Activated CD8-positive, alpha-beta memory T cell treated with anti-CD3 and anti-CD28 coated beads, Interleukin-2, amount 50 U/mL, for 4 hours (primary cell): ENCODE data around the gene PRKD3.
A peak's percentile ranks its signal among the peaks of the same experiment; 100 is the strongest.

Experiments used
- DNase-seq: peaks from one replicate; pipeline ENCODE4 v3.0.0-alpha.2; 2020

The PRKD3 gene

DNA sequence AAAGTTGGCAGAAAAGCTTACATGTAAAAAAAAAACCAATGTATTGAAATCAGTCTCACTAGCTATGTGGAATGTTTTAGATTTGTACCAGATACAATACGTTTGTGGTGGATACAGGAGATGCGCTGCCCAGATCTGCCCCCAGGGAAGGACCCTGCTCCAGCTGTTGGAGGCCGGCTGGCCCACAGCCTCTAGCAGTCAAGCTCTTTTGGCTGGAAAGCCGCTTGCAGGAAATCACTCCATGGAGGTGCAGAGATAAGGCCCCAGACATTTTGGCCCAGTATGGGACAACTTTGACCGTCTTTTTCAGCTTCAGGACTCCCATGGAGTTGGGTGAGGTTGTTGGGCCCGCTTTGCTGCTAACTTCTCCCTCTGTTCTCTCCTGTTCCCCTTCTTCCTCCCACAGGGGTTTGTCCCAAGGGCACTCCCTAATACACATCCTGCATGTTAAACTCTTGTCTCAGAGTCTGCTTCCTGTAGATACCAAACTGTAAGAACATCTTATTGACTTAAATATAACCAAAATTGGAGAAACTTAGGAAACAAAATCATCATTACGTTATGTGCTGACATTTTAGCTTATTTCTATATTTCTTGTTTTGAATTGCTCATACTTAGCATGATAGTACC lies 18.1 kb upstream of the PRKD3 start:
- DNase-seq: no peak

DNA sequence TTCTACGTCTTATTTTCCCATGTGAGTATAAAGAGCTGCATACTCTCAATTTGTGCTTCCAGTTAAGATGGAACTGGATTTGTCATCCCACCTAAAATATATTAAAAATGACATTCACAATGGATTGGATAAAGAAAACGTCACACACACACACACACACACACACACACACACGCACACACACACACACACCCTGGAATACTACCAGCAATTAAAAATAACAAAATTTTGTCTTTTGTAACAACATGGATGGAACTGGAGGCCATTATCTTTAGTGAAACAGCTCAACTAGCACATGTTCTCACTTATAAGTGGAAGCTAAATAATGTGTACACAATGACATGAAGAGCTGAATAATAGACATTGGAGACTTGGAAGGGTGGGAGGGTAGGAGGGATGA lies 16.0 kb upstream of the PRKD3 start:
- DNase-seq: no peak

GRCh38 chr2:37338933-37339332 lies 14.3 kb upstream of the PRKD3 start:
- no peak for DNase-seq

- DNase-seq: no peak
Observed at GRCh38 chr2:37337620-37338280, 13.1 kb upstream of the PRKD3 start.

GRCh38 chr2:37335604-37336003 lies 11.0 kb upstream of the PRKD3 start:
- DNase-seq: no peak

DNA sequence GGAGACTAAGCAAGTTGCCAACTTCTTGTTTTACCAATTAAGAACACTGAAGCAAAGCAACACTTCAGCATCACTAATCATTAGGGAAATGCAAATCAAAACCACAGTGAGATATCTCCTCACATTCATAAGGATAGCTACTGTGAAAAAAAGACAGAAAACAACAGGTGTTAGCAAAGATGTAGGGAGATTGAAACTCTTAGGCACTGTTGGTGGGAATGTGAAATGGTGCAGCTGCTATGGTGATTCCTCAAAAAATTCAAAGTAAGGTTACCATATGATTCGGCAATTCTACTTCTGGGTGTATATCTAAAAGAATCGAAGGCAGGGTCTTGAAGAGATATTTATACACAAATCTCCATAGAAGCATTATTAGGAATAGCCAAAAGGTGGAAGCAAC lies 8.6 kb upstream of the PRKD3 start:
- DNase-seq: no peak

DNA sequence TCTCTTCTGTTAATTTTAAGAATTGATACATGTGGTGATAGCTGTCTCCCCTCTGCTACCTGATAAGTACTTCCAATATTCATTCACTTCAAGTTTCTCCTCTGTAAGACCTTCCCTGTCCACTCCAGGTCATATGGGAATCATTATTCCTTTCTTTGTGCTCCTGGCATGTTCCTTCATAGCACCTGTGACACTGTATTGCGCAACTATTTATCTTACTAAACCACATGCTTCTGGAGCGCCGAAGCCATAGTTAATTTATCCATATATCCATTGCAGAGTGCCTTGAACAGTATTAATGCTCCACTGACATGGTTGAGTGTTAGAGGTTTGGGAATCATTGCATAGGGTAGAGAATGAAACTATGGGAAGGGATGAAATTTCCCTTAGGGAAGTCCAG lies 7.9 kb upstream of the PRKD3 start:
- no peak for DNase-seq

DNA sequence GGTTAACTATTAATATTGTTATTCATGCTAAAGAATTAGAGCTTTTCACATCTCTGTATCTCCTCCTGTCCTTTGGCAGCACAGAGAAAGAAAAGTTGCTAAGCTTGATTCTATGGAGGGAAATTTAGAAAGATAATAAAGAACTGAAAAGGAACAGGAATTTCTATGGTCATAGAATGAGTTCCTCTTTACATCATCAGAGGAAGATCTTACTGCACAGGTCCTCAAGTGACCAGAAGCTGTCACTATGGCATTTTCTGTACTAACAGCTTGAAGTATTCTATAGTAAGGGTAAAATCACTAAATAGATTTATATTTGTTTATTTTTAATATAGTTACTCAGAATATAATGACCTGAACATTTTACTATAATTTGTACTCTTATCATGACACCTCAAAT lies 6.0 kb upstream of the PRKD3 start:
- no peak for DNase-seq

GRCh38 chr2:37326866-37327634 lies 2.4 kb upstream of the PRKD3 start:
- DNase-seq: no peak

GRCh38 chr2:37326285-37326684 lies 1.7 kb upstream of the PRKD3 start:
- DNase-seq: no peak

GRCh38 chr2:37325625-37326071 lies 1.0 kb upstream of the PRKD3 start:
- DNase-seq: no peak

- DNase-seq: peak; percentile 72
Observed at GRCh38 chr2:37324536-37324785, 172 bp downstream of the PRKD3 start.

DNA sequence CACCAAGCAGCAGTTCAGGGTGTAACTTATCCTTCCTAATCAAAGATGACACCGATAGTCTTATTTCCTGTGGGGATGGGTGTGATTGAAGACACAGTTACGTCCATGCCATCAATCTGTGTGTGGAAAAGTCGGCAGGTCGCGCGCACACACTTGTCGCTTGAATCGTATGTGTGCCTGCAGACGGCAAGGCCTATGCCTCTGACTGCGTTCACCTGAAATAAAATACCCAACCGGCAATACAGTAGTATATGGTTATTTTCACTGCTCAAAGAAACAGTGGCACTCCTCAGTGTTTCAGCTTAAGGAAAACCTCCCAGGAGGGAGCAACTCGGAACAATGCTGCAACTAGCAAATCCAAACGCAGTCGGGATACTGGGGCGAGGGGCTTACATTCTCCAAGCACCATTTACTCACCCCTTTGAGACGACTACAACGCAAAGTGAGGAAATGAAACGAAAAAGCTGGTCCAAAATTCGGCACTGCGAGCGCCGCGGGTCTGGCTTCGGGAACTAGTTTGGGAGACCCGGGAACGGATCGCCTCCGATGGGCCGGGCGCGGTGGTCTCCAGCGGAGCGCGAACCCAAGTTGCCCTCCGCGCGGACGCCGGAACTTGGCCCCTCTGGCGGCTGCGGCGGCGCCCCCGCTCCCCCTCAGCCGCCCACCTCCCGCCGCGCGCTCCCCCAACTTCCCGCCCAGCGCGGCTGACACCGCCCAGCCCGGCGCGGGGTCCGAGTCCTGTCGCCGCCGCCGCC lies 675 bp downstream of the PRKD3 start:
- DNase-seq: peak; percentile 47

DNA sequence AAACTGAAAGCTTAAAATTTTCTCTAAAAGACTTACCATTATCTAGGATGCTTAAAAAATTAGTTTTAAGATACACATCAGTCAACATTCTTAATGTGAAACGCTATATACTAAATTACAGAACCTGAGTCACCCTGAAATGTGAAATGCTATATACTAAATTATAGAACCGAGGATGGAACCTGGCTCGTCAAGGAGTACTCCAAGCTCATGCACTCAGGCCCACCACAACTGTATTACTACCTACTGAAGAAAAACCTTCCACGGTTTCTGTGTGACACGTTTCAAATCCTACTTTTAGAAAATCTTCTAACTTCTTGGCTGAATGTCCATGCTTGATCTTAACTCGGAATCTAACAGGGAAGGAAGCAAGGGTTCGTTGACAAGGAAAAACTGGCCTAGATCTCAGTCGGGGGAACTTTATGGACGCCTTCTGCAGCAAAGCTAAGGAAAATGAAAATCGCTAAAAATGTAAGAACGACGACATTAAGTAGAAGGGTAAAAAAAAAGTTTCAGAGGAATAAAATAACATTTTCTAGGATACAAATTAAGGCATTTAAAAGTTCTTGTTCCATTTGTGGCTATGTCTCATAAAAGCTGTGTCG lies 1.4 kb downstream of the PRKD3 start:
- no peak for DNase-seq

GRCh38 chr2:37322368-37322767 lies 2.3 kb downstream of the PRKD3 start:
- no peak for DNase-seq

GRCh38 chr2:37321029-37321682 lies 3.5 kb downstream of the PRKD3 start:
- no peak for DNase-seq

DNA sequence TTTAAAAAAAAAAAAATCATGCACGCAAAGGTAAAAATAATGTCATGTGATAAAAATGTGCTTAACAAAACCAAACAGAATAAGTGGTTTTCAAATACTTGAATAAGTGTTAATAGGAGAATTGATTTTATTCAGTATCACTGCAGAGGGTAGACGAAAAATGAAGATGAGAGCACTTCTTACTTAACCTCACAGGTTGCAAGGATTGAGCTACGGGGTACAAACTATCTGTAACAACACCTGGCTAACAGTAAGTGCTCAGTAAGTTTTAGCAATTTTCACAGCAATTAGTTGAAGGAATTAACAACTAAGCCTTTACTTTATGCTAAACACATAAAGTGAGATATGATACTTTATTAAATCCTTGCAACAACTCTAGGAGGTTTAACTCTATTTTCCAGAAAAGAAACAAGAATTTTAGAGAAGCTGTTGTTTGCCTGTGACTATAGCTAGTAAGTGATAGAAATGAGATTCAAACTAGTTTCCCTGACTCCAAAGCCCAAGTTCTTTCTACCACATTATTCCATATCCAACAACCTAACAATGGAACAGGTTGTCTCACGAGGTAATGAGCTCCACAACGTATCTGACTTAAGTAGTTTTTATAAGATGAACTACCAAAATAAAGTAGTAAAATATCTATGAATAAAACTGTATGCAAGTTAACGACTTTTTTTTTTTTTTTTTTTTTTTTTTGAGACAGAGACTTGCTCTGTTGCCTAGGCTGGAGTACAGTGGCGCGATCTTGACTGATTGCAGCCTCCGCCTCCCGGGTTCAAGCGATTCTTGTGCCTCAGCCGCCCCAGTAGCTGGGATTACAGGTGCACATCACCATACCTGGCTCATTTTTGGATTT lies 4.7 kb downstream of the PRKD3 start:
- no peak for DNase-seq

GRCh38 chr2:37318401-37318800 lies 6.2 kb downstream of the PRKD3 start:
- no peak for DNase-seq

DNA sequence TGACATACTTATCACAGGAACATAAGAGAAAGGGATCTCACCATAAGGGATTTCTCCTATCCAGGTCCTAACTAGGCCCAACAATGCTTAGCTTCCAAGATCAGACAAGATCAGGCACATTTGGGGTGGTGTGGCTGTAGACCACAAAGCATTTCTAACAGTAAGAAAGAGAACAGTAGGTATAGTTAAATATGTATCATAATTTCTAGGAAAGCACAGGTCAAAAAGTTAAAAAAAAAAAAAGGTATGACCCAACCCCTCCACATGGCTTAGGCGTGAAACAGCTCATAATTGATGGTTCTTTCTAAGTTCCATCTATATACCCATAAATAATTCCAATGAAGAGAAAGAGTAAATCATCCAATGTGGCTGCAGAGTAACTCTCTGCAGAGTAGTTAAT lies 6.9 kb downstream of the PRKD3 start:
- DNase-seq: no peak

GRCh38 chr2:37316181-37316580 lies 8.5 kb downstream of the PRKD3 start:
- no peak for DNase-seq

- DNase-seq: no peak
Observed at GRCh38 chr2:37315364-37315763, 9.3 kb downstream of the PRKD3 start.

DNA sequence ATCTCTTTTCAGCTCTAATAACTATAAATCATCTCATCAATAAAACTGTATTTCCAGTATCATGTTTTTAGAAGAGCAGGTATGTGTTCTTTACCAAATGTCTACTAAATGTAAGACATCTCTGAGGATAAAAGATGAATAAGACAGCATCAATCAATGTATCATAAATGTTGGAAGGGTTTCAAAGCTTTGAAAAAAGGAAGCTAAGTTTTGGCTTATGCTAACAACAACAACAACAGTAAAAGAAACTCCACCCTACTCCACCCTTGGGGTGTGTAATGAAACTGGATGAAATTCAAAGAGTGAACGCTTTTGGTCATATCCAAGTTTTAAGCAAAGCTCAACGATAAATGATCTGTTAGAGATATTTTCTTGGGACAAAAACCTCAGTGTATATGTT lies 17.1 kb downstream of the PRKD3 start:
- no peak for DNase-seq
